GM20000 (cell line): Measurements from ENCODE around the gene KCNQ4.

Experiments used
- DNase-seq: peaks from one replicate; pipeline ENCODE4 v3.0.0; 2012; ENCODE audit warnings: low spot score
- TF ChIP-seq, protein P1 (sequence below): IDR thresholded peaks from 2 replicates; pipeline ENCODE4 v1.5.1; 2012; ENCODE audit warnings: mild to moderate bottlenecking, control low read depth; ENCODE audit errors: extremely low read depth, missing control alignments

Gene KCNQ4

DNA sequence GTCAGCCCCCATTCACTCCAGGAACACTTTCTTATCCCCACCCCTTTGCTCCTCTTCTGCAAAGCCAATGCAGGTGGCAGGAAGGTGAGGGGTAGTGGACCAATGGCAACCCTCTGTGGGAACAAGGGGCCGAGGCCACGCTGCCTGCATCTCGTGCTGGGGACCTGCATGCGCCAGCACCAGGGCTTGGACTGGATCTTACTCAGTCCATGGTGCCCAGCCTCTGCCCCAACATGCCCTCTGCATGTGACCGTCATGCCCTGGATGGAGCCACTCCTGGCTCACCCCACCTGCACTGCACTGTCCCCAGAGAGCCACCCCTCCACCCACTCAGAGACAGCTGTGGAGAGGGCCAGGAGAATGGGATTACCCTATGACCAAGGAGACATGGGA is 56.4 kb downstream of the KCNQ4 start:
- TF ChIP-seq, protein P1, sequence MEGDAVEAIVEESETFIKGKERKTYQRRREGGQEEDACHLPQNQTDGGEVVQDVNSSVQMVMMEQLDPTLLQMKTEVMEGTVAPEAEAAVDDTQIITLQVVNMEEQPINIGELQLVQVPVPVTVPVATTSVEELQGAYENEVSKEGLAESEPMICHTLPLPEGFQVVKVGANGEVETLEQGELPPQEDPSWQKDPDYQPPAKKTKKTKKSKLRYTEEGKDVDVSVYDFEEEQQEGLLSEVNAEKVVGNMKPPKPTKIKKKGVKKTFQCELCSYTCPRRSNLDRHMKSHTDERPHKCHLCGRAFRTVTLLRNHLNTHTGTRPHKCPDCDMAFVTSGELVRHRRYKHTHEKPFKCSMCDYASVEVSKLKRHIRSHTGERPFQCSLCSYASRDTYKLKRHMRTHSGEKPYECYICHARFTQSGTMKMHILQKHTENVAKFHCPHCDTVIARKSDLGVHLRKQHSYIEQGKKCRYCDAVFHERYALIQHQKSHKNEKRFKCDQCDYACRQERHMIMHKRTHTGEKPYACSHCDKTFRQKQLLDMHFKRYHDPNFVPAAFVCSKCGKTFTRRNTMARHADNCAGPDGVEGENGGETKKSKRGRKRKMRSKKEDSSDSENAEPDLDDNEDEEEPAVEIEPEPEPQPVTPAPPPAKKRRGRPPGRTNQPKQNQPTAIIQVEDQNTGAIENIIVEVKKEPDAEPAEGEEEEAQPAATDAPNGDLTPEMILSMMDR = no peak
- DNase-seq = no peak

DNA sequence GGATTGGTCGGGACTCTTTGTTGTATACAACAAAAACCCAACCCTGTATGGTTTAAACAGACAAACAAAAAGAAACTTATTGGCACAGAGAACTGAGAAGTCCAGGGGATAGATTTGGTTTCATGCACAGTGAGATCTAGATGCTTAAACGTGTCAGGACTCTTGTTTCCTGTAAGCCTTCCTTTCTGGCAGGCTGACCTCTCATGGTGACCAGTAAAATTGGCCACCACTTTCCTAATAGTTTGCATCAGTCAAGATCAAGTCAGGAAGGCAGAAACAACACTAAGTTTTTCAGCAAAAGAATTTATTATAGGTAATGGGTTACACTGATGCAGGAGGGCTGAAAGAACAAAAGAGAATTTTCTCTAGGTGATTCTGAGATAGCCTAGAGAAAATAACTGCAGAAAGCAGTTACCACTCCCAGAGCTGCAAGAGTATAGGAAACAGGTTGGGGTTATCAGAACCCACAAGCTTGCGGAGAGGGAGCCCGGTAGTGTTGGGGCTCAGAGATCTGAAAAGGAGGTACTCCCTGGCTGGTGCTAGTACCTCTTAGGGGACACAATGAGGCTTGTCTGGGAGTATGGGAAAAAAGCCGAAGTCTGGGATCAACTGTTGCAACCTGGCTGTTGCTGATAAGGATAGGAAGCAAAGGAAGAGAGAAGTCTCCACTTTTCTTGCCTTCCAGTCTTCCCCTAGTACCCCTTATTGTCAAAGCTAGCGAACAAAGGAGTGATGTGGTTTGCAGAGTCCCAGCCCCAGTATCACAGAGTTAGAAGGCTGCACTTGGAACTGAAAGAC is 57.1 kb downstream of the KCNQ4 start:
- TF ChIP-seq, protein P1 = no peak
- no peak for DNase-seq

DNA sequence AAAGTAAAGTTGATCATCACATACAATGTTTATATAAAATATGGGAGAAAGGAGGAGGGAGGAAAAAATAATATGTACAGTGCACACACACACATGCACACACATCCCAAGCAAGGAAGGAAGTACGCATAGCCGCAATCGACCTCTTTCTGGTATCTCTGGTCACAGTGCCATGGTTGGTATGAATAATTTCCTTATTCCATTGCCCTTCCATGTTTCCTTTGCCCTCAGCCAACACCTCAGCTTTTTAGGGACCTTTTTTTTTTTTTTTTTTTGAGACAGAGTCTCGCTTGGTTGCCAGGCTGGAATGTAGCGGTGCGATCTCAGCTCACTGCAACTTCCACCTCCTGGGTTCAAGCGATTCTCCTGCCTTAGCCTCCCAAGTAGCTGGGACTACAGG is 58.0 kb downstream of the KCNQ4 start:
- TF ChIP-seq, protein P1 = no peak
- DNase-seq = no peak

DNA sequence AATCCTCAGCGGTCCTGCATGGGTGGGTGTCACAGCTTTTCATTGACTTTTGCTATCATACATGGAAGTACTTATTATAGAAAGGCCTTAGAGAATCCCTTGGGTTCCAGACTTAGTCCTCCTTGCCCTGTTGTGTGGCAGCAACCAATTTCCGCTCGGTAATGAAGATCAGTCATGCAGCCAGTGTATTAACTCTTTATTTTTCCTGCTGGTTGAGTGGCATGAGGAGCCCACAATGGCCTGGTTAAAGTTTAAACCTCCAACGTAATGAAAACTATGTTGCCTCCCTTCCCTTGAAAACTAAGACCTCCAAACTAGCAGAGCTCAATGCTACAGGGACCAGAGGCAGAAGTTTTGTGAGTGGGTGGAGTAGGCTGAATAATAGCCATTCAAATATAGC is 58.6 kb downstream of the KCNQ4 start:
- no peak for DNase-seq
- TF ChIP-seq, protein P1 = no peak

DNA sequence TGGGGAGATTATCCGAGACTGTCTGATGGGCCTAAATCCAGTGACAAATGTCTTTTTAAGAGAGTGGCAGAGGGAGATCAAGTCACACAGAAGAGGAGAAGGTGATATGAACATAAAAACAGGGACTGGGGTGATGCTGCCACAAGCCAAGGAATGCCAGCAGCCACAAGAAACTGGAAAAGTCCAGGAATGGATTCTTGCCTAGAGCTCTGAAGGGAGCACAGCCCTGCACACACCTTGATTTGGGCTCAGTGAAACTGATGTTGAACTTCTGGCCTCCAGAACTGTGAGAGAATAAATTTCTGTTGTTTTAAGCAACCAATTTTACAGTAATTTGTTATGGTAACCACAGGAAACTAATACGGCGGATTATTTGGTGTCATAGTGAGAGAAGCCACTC is 59.1 kb downstream of the KCNQ4 start:
- TF ChIP-seq, protein P1 = no peak
- DNase-seq = no peak

DNA sequence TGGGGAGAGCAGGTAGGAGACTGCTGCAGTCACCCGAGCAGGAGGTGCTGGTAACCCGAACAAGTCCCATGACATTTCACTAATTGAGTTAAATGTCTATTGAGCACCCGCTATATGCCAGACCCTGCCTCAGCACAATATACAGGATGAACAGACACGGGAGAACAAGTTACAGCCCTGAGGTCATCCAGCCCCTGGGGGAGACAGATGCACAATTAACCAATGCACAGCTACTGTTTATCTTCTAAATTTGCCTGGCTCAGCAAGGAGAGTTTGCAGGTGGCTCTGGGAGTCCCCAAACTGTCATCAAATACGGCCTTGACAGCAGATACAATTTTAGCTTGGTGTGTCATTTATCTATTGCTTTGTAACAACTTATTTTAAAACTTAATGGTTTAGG is 60.5 kb downstream of the KCNQ4 start:
- DNase-seq = no peak
- TF ChIP-seq, protein P1 = no peak

DNA sequence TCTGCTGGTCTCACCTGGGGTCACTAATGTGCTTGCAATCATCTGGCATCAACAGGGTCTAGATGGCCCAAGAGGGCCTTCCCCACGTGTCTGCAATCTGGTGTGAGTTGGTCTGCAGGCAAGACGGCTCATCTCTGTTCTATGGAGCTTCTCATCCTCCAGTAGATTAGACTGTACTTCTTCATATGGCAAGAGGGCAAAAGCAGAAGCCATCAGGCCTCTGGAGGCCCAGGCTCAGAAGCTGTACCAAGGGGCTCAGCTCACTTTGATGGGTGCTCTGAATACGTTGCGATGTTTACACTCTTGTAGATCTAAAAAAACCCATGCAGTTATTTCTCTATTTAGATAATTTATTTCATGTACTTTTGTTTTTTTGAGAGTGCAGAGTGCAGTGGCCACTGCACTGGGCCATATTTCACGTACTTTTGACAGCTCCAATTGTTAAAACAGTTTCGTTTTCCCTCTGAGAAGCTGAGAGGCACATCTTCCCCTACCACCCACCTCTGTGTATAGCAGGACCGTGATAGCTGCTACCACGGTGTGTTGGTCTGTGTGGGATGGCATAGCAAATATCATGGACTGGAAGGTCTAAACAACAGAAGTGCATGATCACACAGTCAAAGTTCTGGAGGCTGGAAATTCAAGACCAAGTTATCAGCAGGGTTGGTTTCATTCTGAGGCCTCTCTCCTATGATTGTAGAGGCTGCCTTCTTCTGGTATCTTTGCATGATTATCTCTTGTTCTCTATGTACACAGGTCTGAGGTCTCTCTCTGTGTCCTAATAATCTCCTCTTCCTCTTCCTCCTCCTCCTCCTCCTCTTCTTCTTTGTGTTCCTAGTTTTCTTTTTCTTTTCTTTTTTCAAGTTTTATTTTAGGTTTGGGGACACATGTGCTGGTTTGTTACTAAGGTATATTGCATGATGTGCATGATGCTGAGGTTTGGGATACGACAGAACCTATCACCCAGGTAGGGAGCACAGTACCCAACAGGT is 61.6 kb downstream of the KCNQ4 start:
- TF ChIP-seq, protein P1 = no peak
- DNase-seq = no peak
